Measurements from ENCODE around the gene MBP.
A peak's percentile ranks its signal among the peaks of the same experiment; 100 is the strongest.

MBP gene

GRCh38 chr18:77114415-77115191 is 18.0 kb downstream of the MBP start:
- peak; percentile 78 for TF ChIP-seq FOXP2 (optimal IDR thresholded peaks at IDR 0.05; ENCODE audit: borderline replicate concordance, extremely low read depth, extremely low read length, insufficient read depth)
- no peak for TF ChIP-seq SIN3A (IDR thresholded peaks at IDR 0.05; ENCODE audit: borderline replicate concordance, insufficient read depth, low read length)
- no peak for TF ChIP-seq POLR2AphosphoS5 (IDR thresholded peaks at IDR 0.05; ENCODE audit: low read depth, low read length)
- no peak for TF ChIP-seq TAF1 (IDR thresholded peaks at IDR 0.05; ENCODE audit: borderline replicate concordance, insufficient read depth, low read length)

- TF ChIP-seq REST (IDR thresholded peaks at IDR 0.05; ENCODE audit: insufficient read depth in 1 of 2, low read depth in 2 of 2, low read length in 2 of 2), result no peak
- TF ChIP-seq POLR2AphosphoS5 (IDR thresholded peaks at IDR 0.05; ENCODE audit: low read depth, low read length), result no peak
- TF ChIP-seq TAF1 (IDR thresholded peaks at IDR 0.05; ENCODE audit: borderline replicate concordance, insufficient read depth, low read length), result no peak
- TF ChIP-seq FOXP2 (optimal IDR thresholded peaks at IDR 0.05; ENCODE audit: borderline replicate concordance, extremely low read depth, extremely low read length, insufficient read depth), result no peak
- TF ChIP-seq SIN3A (IDR thresholded peaks at IDR 0.05; ENCODE audit: borderline replicate concordance, insufficient read depth, low read length), result no peak
These were observed 18.5 kb downstream of the MBP start for GRCh38 chr18:77114152-77114414.

- TF ChIP-seq REST (IDR thresholded peaks at IDR 0.05; ENCODE audit: insufficient read depth in 1 of 2, low read depth in 2 of 2, low read length in 2 of 2), result no peak
- TF ChIP-seq FOXP2 (optimal IDR thresholded peaks at IDR 0.05; ENCODE audit: borderline replicate concordance, extremely low read depth, extremely low read length, insufficient read depth), result no peak
- no peak for TF ChIP-seq POLR2AphosphoS5 (IDR thresholded peaks at IDR 0.05; ENCODE audit: low read depth, low read length)
- no peak for TF ChIP-seq TAF1 (IDR thresholded peaks at IDR 0.05; ENCODE audit: borderline replicate concordance, insufficient read depth, low read length)
- no peak for TF ChIP-seq SIN3A (IDR thresholded peaks at IDR 0.05; ENCODE audit: borderline replicate concordance, insufficient read depth, low read length)
These were observed 19.0 kb downstream of the MBP start for GRCh38 chr18:77113361-77114151.

- TF ChIP-seq SIN3A (IDR thresholded peaks at IDR 0.05; ENCODE audit: borderline replicate concordance, insufficient read depth, low read length) (no peak), REST (IDR thresholded peaks at IDR 0.05; ENCODE audit: insufficient read depth in 1 of 2, low read depth in 2 of 2, low read length in 2 of 2) (no peak), FOXP2 (optimal IDR thresholded peaks at IDR 0.05; ENCODE audit: borderline replicate concordance, extremely low read depth, extremely low read length, insufficient read depth) (no peak), TAF1 (IDR thresholded peaks at IDR 0.05; ENCODE audit: borderline replicate concordance, insufficient read depth, low read length) (no peak), POLR2AphosphoS5 (IDR thresholded peaks at IDR 0.05; ENCODE audit: low read depth, low read length) (no peak)
These were observed 19.9 kb downstream of the MBP start for GRCh38 chr18:77112747-77113092.

- no peak for TF ChIP-seq FOXP2 (optimal IDR thresholded peaks at IDR 0.05; ENCODE audit: borderline replicate concordance, extremely low read depth, extremely low read length, insufficient read depth)
- no peak for TF ChIP-seq POLR2AphosphoS5 (IDR thresholded peaks at IDR 0.05; ENCODE audit: low read depth, low read length)
- TF ChIP-seq SIN3A (IDR thresholded peaks at IDR 0.05; ENCODE audit: borderline replicate concordance, insufficient read depth, low read length), result no peak
- no peak for TF ChIP-seq REST (IDR thresholded peaks at IDR 0.05; ENCODE audit: insufficient read depth in 1 of 2, low read depth in 2 of 2, low read length in 2 of 2)
- TF ChIP-seq TAF1 (IDR thresholded peaks at IDR 0.05; ENCODE audit: borderline replicate concordance, insufficient read depth, low read length), result no peak
These were observed 20.4 kb downstream of the MBP start for GRCh38 chr18:77111951-77112746.

Data from PFSK-1 (cell line).